Hepatocyte (in vitro differentiated cells): ENCODE measurements around the gene FBXO47. TPM values are rescaled to one million over a fixed set of nuclear protein-coding genes. Genes with fewer than 3 reads are reported as not detected.

Experiments used
- DNase-seq: peaks from one replicate; pipeline ENCODE4 v3.0.0-alpha.2; 2016; ENCODE audit warnings: low spot score
- H2AFZ ChIP-seq: fragments of 200-600 bp; sonication (generic); 2 replicates; pipeline ENCODE4 v1.6.0; 2016; ENCODE audit warnings: antibody characterized with exemption, mild to moderate bottlenecking
- H3K27ac ChIP-seq: fragments of 200-600 bp; sonication (generic); 2 replicates; pipeline ENCODE4 v1.5.1; 2016; ENCODE audit warnings: mild to moderate bottlenecking
- H3K27me3 ChIP-seq: fragments of 200-600 bp; sonication (generic); 2 replicates; pipeline ENCODE4 v1.6.1; 2016
- H3K36me3 ChIP-seq: fragments of 200-600 bp; sonication (generic); replicated peaks from 2 replicates; pipeline ENCODE4 v1.5.1; 2016; ENCODE audit warnings: low read depth; ENCODE audit not compliant: insufficient read depth
- H3K4me1 ChIP-seq: fragments of 200-600 bp; sonication (generic); 2 replicates; pipeline ENCODE4 v1.5.1; 2016; ENCODE audit warnings: mild to moderate bottlenecking, moderate library complexity; ENCODE audit not compliant: insufficient read depth
- H3K4me2 ChIP-seq: fragments of 200-600 bp; sonication (generic); 2 replicates; pipeline ENCODE4 v1.6.0; 2016
- H3K4me3 ChIP-seq: fragments of 200-600 bp; sonication (generic); 2 replicates; pipeline ENCODE4 v1.5.1; 2016; ENCODE audit warnings: mild to moderate bottlenecking
- H3K79me2 ChIP-seq: fragments of 200-600 bp; sonication (generic); 2 replicates; pipeline ENCODE4 v1.6.0; 2017; ENCODE audit warnings: mild to moderate bottlenecking
- H3K9me2 ChIP-seq: fragments of 200-600 bp; sonication (generic); replicated peaks from 2 replicates; pipeline ENCODE4 v1.6.0; 2017; ENCODE audit warnings: mild to moderate bottlenecking; ENCODE audit not compliant: insufficient read depth
- H3K9me3 ChIP-seq: fragments of 200-600 bp; sonication (generic); 2 replicates; pipeline ENCODE4 v1.5.1; 2016; ENCODE audit warnings: low read depth, mild to moderate bottlenecking
- H4K20me1 ChIP-seq: fragments of 200-600 bp; sonication (generic); 2 replicates; pipeline ENCODE4 v1.6.0; 2016; ENCODE audit warnings: mild to moderate bottlenecking; ENCODE audit not compliant: insufficient read depth, poor library complexity, severe bottlenecking
- CTCF ChIP-seq: fragments of 200-600 bp; sonication (generic); IDR thresholded peaks from 2 replicates; pipeline ENCODE4 v1.5.1; 2016; ENCODE audit warnings: antibody characterized with exemption, mild to moderate bottlenecking; ENCODE audit not compliant: poor library complexity
- EZH2 ChIP-seq: fragments of 200-600 bp; sonication (generic); IDR thresholded peaks from 2 replicates; pipeline ENCODE4 v1.6.1; 2016; ENCODE audit warnings: antibody characterized with exemption, mild to moderate bottlenecking, borderline replicate concordance
- EZH2phosphoT487 ChIP-seq: fragments of 200-600 bp; sonication (generic); IDR thresholded peaks from one replicate; pipeline ENCODE4 v1.6.1; 2018; ENCODE audit warnings: antibody characterized with exemption, mild to moderate bottlenecking, low read depth, moderate library complexity; ENCODE audit not compliant: unreplicated experiment, severe bottlenecking
- WGBS: methylation state at CpG from one replicate; pipeline ENCODE4 v1.1.6; 2016; ENCODE audit warnings: low lambda C conversion rate; ENCODE audit errors: missing lambda C conversion rate; 5-methylcytosine and 5-hydroxymethylcytosine counted together
- polyA plus RNA-seq: library from polyadenylated mRNA; unstranded; fragments of >200 nt; fragmentation: Nextera tagmentation; extraction: Ambion mirVana; gene quantifications from 2 replicates; pipeline ENCODE4 v1.2.1, GENCODE V29; 2016
- total RNA-seq: library from RNA; depleted of rRNA; stranded (reverse); fragments of >200 nt; gene quantifications from 2 replicates; pipeline ENCODE4 v1.2.3, GENCODE V29; 2014

FBXO47 gene
- total and polyA plus RNA-seq, 2 experiments from 2014 or later, result not detected

DNA sequence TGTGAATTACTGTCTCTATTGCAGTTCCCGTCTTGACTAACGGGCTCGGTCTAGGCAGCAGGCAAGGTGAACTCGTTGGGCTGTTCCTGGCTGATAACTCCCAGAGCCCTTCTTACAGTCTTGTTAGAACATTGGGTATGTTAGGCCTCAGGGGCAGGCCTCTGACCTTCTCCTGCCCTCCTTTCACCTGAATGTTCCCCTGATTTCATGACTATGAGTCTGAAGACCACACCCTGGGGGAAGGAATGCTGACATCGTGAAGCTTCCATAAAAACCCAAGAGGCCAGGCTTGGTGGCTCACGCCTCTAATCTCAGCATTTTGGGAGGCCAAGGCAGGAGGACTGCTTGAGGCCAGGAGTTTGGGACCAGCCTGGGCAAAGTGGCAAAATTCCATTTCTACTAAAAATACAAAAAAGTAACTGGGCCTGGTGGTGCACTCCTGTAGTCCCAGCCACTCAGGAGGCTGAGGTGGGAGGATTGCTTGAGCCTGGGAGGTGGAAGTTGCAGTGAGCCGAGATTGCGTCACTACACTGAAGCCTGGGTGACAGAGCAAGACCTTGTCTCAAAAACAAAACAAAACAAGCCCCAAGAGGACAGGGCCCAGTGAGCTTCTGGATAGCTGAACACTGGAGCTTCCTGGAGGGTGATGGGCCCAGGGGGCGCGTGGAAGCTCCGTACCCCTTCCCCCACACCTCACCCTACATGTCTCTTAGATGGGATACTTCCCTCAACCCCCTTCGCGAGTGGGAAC lies 47.8 kb upstream of the FBXO47 start:
- no peak overlapping the region for H3K27ac ChIP-seq
- TF ChIP-seq EZH2phosphoT487 (no peak), CTCF (no peak), EZH2 (no peak)
- peaks cover 4% of the 10 kb centered on the region for H3K4me1 ChIP-seq
- H3K4me3 ChIP-seq, result no peak overlapping the region
- H4K20me1 ChIP-seq, result no peaks in the 10 kb centered on the region
- H3K27me3 ChIP-seq, result no peaks in the 10 kb centered on the region
- no peaks in the 10 kb centered on the region for H3K79me2 ChIP-seq
- no peaks in the 10 kb centered on the region for H3K9me2 ChIP-seq
- H3K36me3 ChIP-seq, result no peaks in the 10 kb centered on the region
- no peaks in the 10 kb centered on the region for H3K9me3 ChIP-seq
- 85% methylated on average over 13 of the region's 13 CpGs for WGBS
- H3K4me2 ChIP-seq, result no peak overlapping the region
- no peak overlapping the region for H2AFZ ChIP-seq
- DNase-seq, result no peak

GRCh38 chr17:39014044-39014794 lies 47.0 kb upstream of the FBXO47 start:
- Histone ChIP-seq H3K79me2 (no peaks in the 10 kb centered on the region), H3K4me3 (no peak overlapping the region), H3K27me3 (no peaks in the 10 kb centered on the region), H3K9me2 (no peaks in the 10 kb centered on the region), H4K20me1 (no peaks in the 10 kb centered on the region), H3K27ac (no peak overlapping the region), H3K36me3 (no peaks in the 10 kb centered on the region), H3K4me1 (peaks cover 4% of the 10 kb centered on the region), H3K4me2 (no peak overlapping the region), H2AFZ (no peak overlapping the region), H3K9me3 (no peaks in the 10 kb centered on the region)
- no peak for TF ChIP-seq EZH2phosphoT487
- TF ChIP-seq CTCF, result no peak
- no peak for TF ChIP-seq EZH2
- DNase-seq, result peak; percentile 27
- 73% methylated on average over 4 of the region's 4 CpGs for WGBS

DNA sequence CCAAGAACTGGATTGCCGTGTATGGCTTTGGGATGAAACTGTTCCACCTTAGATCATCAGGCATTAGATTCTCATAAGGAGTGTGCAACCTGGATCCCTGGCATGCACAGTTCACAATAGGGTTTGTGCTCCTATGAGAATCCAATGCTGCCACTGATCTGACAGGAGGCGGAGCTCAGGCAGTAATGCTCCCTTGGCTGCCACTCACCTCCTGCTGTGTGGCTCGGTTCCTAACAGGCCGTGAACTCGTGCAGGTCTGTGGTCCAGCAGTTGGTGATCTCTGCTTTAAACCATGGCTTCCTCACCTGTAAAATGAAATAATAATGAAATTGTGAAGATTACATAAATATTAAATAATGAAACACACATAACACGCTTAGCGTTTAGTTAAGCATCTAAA lies 45.5 kb upstream of the FBXO47 start:
- DNase-seq, result no peak
- no peaks in the 10 kb centered on the region for H3K9me3 ChIP-seq
- 88% methylated on average over 7 of the region's 7 CpGs for WGBS
- no peaks in the 10 kb centered on the region for H3K27me3 ChIP-seq
- H2AFZ ChIP-seq, result no peak overlapping the region
- no peak for TF ChIP-seq CTCF
- TF ChIP-seq EZH2phosphoT487, result no peak
- TF ChIP-seq EZH2, result no peak
- H3K4me2 ChIP-seq, result no peak overlapping the region
- H3K79me2 ChIP-seq, result no peaks in the 10 kb centered on the region
- no peak overlapping the region for H3K4me3 ChIP-seq
- H4K20me1 ChIP-seq, result no peaks in the 10 kb centered on the region
- no peaks in the 10 kb centered on the region for H3K4me1 ChIP-seq
- H3K27ac ChIP-seq, result no peak overlapping the region
- no peaks in the 10 kb centered on the region for H3K9me2 ChIP-seq
- H3K36me3 ChIP-seq, result no peaks in the 10 kb centered on the region
